ENCODE measurements around the gene AFF3.

AFF3 gene

DNA sequence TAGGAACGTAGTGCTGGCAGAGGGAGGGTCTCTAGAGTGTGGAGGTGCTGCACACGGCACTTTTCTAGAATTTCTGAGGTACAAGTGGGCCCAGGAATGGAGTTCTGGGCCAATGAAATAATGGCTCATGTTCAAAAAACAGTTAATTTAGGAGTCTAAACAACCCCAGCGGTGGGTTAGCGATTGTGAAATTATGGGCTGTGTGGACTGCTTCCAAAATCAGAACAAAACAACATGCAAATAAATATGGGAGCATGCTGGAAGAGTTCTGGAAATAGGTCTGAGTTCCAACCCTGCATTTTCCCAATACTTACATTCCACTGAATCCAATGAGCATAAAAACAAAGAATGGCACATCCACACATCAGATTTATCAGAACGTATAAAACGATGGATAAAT is 317.6 kb downstream of the AFF3 start:
- no peak for TF ChIP-seq POLR2A (IDR thresholded peaks at IDR 0.05; ENCODE audit: low read depth, low read length)
- FAIRE-seq = no peak
- no peak for DNase-seq (ENCODE audit: insufficient read length, low spot score)

DNA sequence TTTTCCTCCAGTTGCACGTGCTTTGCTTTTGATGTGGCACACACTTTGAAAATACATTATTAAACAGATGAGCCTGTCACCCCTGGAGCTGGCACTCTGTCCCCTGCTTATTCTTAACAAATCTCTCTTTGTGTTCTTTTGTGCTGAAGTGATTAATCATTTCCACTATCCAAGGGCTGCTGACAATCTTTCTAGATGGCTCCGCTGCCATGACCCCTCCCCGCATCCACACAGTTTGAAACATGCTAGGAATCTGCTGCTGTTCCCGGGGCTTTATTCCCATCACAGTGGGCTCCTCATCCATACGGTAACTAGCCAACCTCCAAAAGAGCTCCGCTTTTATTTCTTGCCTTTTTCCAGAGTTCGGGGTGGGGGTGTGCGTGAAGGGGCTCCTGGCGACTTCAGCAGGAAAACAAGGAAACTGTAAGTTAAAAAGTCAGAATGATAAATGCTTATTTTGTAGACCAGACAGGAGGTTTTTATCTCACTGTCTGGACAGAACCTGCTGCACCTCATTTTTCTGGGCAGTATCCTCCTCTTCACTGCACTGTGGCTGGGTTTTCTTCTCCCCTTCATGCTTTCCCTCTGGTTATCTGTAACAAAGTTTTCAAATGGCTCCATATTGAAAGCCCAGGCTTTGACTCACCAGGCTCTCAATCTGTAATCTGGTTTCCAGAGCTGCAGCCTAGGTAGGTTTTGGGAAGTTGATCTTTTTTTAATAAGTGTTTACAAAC is 319.7 kb downstream of the AFF3 start:
- DNase-seq (ENCODE audit: insufficient read length, low spot score) (no peak), FAIRE-seq (no peak)
- no peak for TF ChIP-seq POLR2A (IDR thresholded peaks at IDR 0.05; ENCODE audit: low read depth, low read length)

DNA sequence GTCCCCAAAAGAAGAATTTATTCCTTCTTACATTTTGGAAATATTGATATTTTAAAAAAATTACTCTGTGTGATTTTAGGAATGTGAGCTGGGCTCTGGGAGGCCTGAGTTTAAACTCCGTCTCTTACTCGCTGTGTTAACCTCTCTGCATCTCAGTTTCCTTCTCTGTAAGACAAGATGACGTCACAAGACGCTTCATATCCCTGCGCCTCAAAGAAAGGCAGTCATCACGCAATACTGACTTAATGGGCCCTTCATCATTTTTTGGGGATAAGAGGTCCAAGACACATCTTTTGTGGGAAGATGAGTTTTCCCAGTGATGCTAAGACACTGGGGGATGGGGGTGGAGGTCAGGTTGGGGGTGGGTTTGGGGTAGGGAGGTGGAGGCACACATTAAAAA is 320.4 kb downstream of the AFF3 start:
- no peak for TF ChIP-seq POLR2A (IDR thresholded peaks at IDR 0.05; ENCODE audit: low read depth, low read length)
- FAIRE-seq (no peak), DNase-seq (ENCODE audit: insufficient read length, low spot score) (no peak)

DNA sequence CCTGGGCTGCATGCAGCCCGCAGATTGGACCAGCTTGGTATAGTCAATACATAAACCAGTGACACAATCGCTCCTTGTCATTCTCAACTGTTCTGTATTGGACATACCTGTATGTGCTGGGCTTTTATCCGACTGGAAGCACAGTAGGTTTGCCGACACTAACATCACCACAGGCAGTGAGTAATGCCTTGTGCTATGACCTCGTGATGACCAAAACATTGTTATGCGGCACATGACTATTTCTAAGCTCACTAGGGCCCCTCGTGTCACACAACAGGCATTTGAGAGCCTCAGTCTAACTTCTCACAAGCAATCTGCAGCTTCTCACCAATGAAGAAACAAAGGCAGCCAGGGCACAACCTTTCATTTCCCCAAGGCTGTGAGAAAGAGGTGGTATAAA is 320.8 kb downstream of the AFF3 start:
- FAIRE-seq = peak; percentile 98
- no peak for TF ChIP-seq POLR2A (IDR thresholded peaks at IDR 0.05; ENCODE audit: low read depth, low read length)
- peak; percentile 44 for DNase-seq (ENCODE audit: insufficient read length, low spot score)

DNA sequence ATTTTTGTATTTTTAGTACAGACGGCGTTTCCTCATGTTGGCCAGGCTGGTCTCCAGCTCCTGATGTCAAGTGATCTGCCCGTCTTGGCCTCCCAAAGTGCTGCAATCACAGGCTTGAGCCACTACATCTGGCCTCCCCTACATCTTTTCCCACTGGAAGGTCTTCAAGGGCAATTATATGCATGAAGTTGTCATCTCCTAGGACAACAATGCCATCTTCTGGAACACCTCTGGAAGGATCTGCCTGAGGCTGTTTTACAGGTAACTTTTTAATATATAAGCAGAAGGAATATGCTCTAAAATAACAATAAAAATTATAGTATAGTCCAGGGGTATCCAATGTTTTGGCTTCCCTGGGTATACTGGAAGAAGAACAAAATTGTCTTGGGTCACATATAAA is 321.4 kb downstream of the AFF3 start:
- no peak for TF ChIP-seq POLR2A (IDR thresholded peaks at IDR 0.05; ENCODE audit: low read depth, low read length)
- no peak for DNase-seq (ENCODE audit: insufficient read length, low spot score)
- no peak for FAIRE-seq

DNA sequence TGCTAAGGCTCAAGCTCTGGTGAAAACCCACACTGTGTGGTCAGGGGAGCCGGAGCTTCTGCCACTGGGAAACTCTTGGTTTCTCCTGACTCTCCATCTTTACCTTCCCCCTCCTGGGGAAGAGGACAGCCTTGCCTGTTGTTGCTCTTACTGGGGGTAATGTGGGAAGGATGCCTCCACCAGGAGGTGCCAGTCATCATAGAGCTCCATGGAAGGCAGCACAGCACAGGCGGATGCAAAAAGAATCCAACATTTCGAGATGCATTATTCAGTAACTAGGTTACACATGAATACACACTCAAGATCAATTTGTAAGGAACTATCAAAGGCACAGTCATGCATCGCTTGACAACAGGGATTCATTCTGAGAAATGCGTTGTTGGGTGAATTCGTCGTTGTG is 322.6 kb downstream of the AFF3 start:
- no peak for DNase-seq (ENCODE audit: insufficient read length, low spot score)
- no peak for TF ChIP-seq POLR2A (IDR thresholded peaks at IDR 0.05; ENCODE audit: low read depth, low read length)
- FAIRE-seq = no peak

DNA sequence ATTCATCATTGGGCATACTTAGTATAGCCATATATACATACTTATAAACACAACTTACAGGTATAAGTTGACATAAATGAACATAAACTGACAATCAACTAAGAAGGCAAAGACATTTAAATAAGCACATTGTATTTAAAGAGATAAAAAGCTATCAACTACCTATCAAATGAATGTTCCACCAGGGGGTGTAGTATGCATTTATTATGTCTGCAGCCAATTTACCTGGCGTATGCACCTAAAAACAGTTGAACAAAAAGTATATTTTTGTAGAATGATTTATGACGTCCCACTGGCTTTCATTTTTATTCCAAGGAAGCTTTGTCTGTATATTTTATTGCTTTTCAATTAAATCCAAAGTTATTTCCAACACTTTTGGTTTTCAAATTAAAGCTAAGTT is 323.5 kb downstream of the AFF3 start:
- TF ChIP-seq POLR2A (IDR thresholded peaks at IDR 0.05; ENCODE audit: low read depth, low read length) = no peak
- FAIRE-seq (no peak), DNase-seq (ENCODE audit: insufficient read length, low spot score) (no peak)

DNA sequence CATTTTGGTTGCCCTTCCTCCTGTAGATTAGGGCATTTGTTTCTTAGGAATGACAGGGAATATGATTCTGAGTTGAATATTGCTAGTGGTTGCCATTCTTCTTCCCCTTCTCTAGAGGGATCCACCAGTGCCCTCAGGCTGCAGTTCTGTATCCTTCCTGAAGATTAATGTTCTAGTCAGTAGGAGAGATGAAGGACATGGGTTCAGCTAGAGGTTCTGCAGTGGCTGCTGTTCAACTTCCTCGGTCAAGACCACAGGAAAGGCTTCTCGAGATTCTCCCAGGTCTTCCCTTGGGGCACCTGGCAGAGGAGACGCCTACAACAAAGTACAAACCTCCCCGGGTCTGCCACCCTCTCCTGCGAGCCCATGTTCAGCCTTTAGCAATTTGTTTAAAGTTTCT is 325.5 kb downstream of the AFF3 start:
- no peak for DNase-seq (ENCODE audit: insufficient read length, low spot score)
- no peak for FAIRE-seq
- TF ChIP-seq POLR2A (IDR thresholded peaks at IDR 0.05; ENCODE audit: low read depth, low read length) = no peak

DNA sequence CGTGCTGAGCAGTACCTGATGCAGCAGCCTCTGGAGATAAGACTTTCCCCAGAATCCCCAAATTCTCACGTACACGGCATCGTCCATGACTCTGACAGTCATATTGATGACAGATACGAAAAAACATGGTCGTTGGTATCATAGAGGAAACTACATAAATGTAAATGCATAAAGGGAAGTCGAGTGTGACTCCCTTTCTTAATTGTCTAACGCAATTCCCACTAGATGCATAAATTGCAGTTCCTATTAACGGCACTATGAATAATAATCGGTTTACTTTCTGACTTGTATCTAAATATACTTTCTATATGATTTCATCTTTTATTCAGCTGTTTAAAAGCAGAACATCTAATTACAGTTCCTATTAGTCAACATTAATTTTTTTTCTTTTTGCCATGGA is 330.0 kb downstream of the AFF3 start:
- DNase-seq (ENCODE audit: insufficient read length, low spot score) = no peak
- no peak for FAIRE-seq
- no peak for TF ChIP-seq POLR2A (IDR thresholded peaks at IDR 0.05; ENCODE audit: low read depth, low read length)

DNA sequence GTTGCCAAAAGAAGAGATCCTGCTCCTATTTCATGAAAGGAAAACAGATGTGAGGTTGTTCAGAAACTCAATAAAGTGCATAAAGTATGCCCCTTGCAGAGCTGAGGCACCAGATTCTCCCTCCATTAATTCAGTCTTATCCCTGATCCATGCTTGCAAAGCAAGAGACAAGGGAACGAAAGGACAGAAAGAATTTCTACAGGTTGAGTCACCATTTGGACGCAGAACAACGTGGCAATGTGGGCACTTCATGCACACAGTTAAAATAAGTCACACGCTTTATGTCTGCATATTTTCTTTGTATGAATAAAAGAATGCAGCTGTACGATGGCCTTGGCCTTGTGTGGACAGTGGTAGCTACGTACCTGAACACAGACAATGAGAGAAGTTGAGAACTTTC is 330.8 kb downstream of the AFF3 start:
- FAIRE-seq = peak; percentile 90

DNA sequence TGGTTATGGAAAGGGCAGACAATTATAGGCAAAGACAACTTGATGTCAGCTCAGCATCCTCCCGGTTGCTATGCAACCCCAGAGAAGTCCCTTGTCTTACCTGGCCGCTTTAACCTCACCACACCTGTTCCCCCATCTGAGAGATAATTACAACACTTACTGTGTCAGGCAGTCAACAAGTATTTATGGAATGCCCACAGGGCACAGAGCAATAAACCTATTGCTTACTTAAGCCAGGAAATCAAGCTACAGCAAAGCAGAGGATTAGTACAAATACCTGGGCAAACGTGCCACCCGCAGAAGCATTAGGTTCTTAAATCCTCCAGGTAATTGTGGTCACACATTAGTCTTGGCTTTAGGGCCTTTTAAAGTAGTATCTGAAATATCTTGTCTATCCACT is 332.2 kb downstream of the AFF3 start:
- DNase-seq (ENCODE audit: insufficient read length, low spot score) = no peak
- FAIRE-seq = no peak
- no peak for TF ChIP-seq POLR2A (IDR thresholded peaks at IDR 0.05; ENCODE audit: low read depth, low read length)

More for the DNA sequence above, 330.8 kb downstream of the AFF3 start:
- DNase-seq (ENCODE audit: insufficient read length, low spot score) = peak; percentile 26
- no peak for TF ChIP-seq POLR2A (IDR thresholded peaks at IDR 0.05; ENCODE audit: low read depth, low read length)

DNA sequence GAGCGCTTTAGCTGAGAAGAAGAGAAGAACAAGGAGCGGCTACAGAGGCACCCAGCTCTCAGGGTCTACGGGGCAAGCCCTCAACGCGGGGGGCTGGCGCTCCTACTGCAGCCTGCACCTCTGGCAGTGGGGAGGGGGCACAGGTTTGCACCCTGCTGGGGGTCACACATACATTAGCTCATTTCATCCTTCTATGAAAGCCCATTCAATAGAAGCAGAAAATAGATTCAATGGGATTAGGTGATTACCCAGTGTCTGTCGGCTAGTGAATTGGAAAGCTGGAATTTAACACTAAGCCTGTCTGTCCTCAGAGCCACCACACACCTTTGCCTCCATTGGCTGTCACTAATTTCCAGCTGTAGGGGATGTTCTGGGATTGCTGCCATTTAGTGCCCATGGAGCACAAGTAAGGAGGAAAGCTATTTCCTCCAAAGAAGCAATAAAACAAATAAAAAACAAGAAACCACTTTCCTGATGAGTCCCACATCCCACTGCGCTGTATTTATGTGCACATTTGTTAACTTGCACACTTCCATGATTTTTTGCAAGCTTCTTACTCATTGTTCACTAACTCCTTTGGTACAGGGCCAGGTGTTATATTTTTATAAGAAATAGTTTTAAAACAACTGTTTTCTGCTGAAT is 333.0 kb downstream of the AFF3 start:
- TF ChIP-seq POLR2A (IDR thresholded peaks at IDR 0.05; ENCODE audit: low read depth, low read length) = no peak
- no peak for DNase-seq (ENCODE audit: insufficient read length, low spot score)
- FAIRE-seq = no peak

DNA sequence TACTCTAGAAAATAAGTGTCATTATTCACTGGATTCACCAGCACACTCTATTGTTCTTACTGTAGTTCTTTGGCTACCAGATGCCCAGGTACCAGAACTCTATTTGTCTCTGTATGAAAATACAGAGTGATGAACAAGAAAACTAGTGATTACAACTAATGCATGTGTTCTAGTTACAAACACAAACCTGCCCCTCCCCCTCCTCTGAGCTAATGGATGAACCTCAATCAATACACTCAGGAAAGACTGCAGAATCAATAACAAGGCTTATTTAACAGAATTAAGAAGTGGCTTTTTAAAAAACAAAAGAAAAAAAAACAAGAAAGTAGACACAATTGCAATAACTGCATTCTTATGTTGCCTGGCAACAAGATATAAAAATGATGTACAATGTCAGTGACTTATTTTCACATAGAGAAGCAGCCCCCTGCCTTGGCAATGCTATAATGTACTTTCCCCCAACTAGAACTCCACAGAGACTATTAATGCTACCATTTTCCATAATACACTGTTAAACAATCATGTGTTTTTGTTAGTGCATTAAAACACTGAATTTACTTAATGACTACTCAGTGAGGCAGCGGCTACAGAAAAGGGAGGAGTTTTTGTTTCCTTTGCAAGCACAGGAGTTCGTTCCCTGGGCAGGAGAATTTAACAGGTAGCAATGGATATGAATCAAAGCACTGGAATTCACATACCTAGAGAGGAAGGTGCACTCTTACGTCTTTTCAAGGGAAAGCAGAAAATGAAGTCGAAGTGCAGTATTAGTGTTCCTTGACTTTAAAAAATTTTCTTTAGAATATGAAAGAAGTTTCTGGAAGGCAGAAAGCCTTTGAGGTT is 333.8 kb downstream of the AFF3 start:
- FAIRE-seq = no peak
- no peak for DNase-seq (ENCODE audit: insufficient read length, low spot score)
- TF ChIP-seq POLR2A (IDR thresholded peaks at IDR 0.05; ENCODE audit: low read depth, low read length) = no peak

DNA sequence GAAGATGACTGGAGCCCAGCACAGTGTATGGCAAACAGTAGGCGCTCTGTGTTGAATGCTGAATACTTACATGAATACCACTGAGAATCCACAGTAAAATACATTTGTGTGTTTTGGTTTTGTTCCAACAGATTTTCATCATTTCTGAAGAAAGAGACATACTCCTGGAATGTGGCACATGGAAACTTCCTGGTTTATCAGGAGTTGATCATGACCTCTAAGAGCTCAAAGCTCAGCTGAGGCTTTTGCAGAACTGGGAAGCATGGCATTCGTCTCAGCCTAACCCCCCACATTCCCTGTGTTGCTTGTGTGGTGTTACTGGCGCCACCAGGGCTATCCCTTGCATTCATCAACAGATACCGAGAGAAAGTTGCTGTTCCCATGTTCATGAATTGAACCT is 335.6 kb downstream of the AFF3 start:
- FAIRE-seq = peak; percentile 89
- peak; percentile 28 for DNase-seq (ENCODE audit: insufficient read length, low spot score)
- no peak for TF ChIP-seq POLR2A (IDR thresholded peaks at IDR 0.05; ENCODE audit: low read depth, low read length)
